Osteocyte (in vitro differentiated cells): ENCODE results near the gene MYO5C. TPM values are rescaled to one million over a fixed set of nuclear protein-coding genes. Genes with fewer than 3 reads are reported as not detected.

Experiments
- DNase-seq: peaks from one replicate; pipeline ENCODE4 v3.0.0; 2021; ENCODE audit warnings: mixed read lengths; ENCODE audit not compliant: unreplicated experiment; ENCODE audit errors: extremely low spot score
- H3K27ac Mint-ChIP-seq: one replicate; pipeline ENCODE4 v1.8.0; 2021; ENCODE audit warnings: mild to moderate bottlenecking, mixed read lengths; ENCODE audit not compliant: unreplicated experiment
- H3K27me3 Mint-ChIP-seq: one replicate; pipeline ENCODE4 v1.8.0; 2021; ENCODE audit warnings: mixed read lengths; ENCODE audit not compliant: unreplicated experiment
- H3K36me3 Mint-ChIP-seq: one replicate; pipeline ENCODE4 v1.8.0; 2021; ENCODE audit warnings: mixed read lengths; ENCODE audit not compliant: unreplicated experiment
- H3K4me1 Mint-ChIP-seq: one replicate; pipeline ENCODE4 v1.8.0; 2021; ENCODE audit warnings: mixed read lengths; ENCODE audit not compliant: unreplicated experiment
- H3K4me3 Mint-ChIP-seq: one replicate; pipeline ENCODE4 v1.8.0; 2021; ENCODE audit warnings: mild to moderate bottlenecking, moderate library complexity, mixed read lengths; ENCODE audit not compliant: unreplicated experiment
- H3K9me3 Mint-ChIP-seq: one replicate; pipeline ENCODE4 v1.8.0; 2021; ENCODE audit warnings: mixed read lengths; ENCODE audit not compliant: unreplicated experiment
- CTCF ChIP-seq: fragments of 200-600 bp; sonication (generic); IDR thresholded peaks from 2 replicates; pipeline ENCODE4 v1.5.0; 2021; ENCODE audit warnings: antibody characterized with exemption, mild to moderate bottlenecking, moderate library complexity
- total RNA-seq: library from RNA; stranded (reverse); gene quantifications from 2 replicates; pipeline ENCODE4 v1.2.1, GENCODE V29; 2021

Gene MYO5C
- total RNA-seq, 1 donor from 2014 or later, result 4.0 TPM

GRCh38 chr15:52193791-52194190 lies 101.8 kb downstream of the MYO5C start:
- Mint-ChIP-seq H3K4me1 (peaks cover 8% of the 10 kb centered on the region), H3K9me3 (no peaks in the 10 kb centered on the region), H3K27me3 (no peaks in the 10 kb centered on the region), H3K4me3 (no peak overlapping the region), H3K36me3 (no peaks in the 10 kb centered on the region), H3K27ac (no peak overlapping the region)
- TF ChIP-seq CTCF, result no peak
- DNase-seq, result peak; percentile 3

GRCh38 chr15:52193321-52193720 lies 102.3 kb downstream of the MYO5C start:
- TF ChIP-seq CTCF, result no peak

GRCh38 chr15:52191207-52191606 lies 104.4 kb downstream of the MYO5C start, which contains the start of gene GNB5:
Gene GNB5, minus strand, starts transcription at chr15:52191392. Its CDS starts 6,716 bp downstream, at chr15:52184676.
- no peak for TF ChIP-seq CTCF
- no peaks in the 10 kb centered on the region for H3K36me3 Mint-ChIP-seq
- peak; percentile 63 for DNase-seq
- H3K4me3 Mint-ChIP-seq, result no peak within 1 kb of the TSS
- no peaks in the 10 kb centered on the region for H3K9me3 Mint-ChIP-seq
- peaks cover 8% of the 10 kb centered on the region for H3K4me1 Mint-ChIP-seq
- H3K27me3 Mint-ChIP-seq, result no peaks in the 10 kb centered on the region
- H3K27ac Mint-ChIP-seq, result no peak within 1 kb of the TSS

More at GRCh38 chr15:52193321-52193720, 102.3 kb downstream of the MYO5C start:
- peaks cover 8% of the 10 kb centered on the region for H3K4me1 Mint-ChIP-seq
- no peak overlapping the region for H3K4me3 Mint-ChIP-seq
- H3K27ac Mint-ChIP-seq, result no peak overlapping the region
- H3K9me3 Mint-ChIP-seq, result no peaks in the 10 kb centered on the region
- no peaks in the 10 kb centered on the region for H3K36me3 Mint-ChIP-seq
- H3K27me3 Mint-ChIP-seq, result no peaks in the 10 kb centered on the region
- peak; percentile 7 for DNase-seq

GRCh38 chr15:52186651-52187486 lies 108.7 kb downstream of the MYO5C start:
- Mint-ChIP-seq H3K4me1 (peaks cover 2% of the 10 kb centered on the region), H3K36me3 (no peaks in the 10 kb centered on the region), H3K27ac (no peak overlapping the region), H3K4me3 (no peak overlapping the region), H3K27me3 (no peaks in the 10 kb centered on the region), H3K9me3 (no peaks in the 10 kb centered on the region)
- DNase-seq, result peak; percentile 51
- no peak for TF ChIP-seq CTCF

- Mint-ChIP-seq H3K36me3 (no peaks in the 10 kb centered on the region), H3K4me3 (no peak overlapping the region), H3K4me1 (peaks cover 10% of the 10 kb centered on the region), H3K27ac (no peak overlapping the region), H3K27me3 (no peaks in the 10 kb centered on the region), H3K9me3 (no peaks in the 10 kb centered on the region)
- TF ChIP-seq CTCF, result no peak
- DNase-seq, result peak; percentile 66
These were observed 110.4 kb downstream of the MYO5C start for GRCh38 chr15:52185151-52185561.
